ENCODE results near the gene MBNL2.
A peak's percentile ranks its signal among the peaks of the same experiment; 100 is the strongest.
"Not testable (repeated sequence)": the region's sequence is repeated elsewhere in the genome, so short reads cannot be mapped to it uniquely, and the experiment has no call there.

Gene MBNL2

DNA sequence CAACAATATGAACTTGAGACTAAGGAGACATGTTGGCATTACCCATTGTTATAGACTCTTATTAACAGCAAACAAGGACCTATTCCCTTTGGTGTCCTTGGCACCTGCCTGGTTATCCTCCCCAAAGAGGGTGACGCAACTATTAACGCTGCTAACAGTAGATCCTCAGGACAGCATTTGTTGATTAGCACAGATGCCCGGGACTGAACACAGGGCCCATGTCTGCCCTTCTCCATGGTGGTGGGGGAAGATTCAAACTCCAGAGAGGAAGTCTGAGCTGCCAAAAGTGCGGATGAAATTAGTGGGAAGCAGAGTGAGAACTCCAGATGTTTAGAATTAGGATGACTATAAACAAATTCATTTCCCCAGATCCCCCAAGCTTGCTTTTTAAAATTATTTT is 110.6 kb downstream of the MBNL2 start:
- FAIRE-seq: no peak

DNA sequence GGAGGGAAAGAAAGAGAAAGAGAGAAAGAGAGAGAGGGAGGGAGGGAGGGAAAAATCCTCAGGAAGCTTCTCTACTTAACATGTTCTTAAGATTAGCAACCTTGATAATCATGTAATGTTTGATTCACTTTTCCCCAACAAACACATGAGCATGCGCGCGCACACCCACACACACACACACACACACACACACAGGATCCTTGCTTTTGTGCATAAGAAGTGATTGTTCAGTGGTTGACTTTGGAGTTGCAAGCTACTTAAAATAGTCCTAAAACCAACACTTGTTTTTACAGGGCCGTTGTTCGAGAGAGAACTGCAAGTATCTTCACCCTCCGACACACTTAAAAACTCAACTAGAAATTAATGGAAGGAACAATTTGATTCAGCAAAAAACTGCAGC is 111.8 kb downstream of the MBNL2 start:
- FAIRE-seq: no peak

DNA sequence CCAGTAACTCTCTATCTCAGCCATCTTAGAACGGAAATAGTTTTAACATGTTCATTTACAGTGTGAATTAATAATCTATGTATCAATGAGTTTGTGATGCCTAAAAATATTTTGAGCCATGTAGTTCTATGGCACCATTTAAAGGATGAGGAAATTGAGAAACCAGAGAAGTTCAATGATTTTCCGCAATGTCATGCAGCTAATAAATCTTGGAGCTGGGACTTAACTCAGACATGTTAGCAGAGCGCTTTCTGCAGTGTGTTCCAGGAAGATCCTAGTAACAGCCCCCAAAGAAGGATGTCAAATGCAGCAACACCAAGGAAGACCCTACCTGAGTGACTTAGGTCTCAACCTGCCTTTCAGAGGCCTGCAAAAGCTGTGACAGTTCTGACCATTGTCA is 112.6 kb downstream of the MBNL2 start:
- no peak for FAIRE-seq

DNA sequence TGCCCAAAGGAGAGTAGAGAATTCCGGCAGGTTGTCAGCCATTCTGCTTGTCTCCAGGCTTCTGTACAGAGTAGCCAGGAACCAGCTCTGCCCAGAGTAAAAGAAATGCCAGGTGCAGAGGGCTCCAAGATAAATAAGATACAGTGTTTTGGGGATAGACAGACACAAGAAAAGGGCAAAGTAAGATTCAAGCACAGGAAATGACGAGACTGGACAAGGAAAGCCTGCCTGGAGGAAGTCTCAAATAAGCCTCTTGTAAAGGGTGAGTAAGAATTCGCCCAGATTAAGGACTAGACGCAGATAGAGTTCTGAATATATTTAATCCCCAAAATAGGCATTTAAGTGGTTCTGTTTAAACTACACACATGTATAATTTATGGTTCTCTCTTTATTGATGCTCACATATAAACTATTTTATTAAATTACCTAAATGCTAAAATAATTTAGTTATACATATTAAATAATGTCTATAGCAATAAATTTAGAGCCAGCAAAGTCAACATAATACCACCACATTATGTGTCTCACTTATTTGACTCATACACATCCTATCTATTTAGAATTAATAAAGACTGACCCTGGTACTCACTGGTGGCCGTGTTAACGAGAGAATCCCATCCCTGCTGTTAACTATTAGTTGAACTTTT is 113.5 kb downstream of the MBNL2 start:
- FAIRE-seq: peak; percentile 30

DNA sequence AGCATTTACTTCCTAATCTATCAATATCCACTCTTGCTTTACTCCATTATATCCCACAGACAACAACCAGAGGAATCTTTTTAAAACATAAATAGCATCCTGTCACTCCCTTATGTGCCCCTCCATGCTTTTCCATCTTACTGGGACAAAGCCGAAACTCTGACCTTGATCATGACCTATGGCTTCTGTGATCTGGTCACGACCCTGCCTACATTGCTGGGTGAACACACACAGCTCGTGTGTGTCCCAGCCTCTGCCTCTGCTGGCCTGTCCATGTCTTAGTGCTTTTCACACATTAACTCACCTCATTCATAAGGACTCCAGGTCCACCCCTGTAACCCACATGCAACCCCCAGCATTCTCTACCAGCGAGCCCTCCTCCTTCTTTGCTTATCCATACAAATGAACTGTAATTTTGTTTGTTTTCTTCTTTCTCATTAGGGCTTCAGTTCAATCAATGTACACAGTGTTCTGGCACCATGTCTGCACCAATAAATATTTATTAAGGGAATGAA is 115.9 kb downstream of the MBNL2 start:
- no peak for FAIRE-seq

DNA sequence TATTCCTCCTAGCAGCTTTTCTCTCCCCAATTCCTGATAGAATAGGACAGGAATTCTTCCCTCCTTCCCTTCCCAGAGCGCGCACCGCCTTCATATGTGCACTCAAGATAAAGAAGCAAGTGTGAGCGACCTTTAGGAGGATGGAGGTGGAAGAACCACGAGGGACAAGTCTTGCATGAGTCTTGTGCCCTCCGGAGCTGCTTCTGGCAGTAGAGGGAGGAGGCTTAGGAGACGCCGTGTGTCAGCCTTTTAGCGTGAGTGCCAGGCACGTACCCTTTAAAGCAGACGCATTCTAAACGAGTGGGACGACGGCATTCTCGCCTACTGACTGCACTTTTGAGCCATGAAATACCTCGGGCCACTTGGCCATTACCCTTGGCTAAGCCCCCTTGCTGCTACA is 116.4 kb downstream of the MBNL2 start:
- no peak for FAIRE-seq

DNA sequence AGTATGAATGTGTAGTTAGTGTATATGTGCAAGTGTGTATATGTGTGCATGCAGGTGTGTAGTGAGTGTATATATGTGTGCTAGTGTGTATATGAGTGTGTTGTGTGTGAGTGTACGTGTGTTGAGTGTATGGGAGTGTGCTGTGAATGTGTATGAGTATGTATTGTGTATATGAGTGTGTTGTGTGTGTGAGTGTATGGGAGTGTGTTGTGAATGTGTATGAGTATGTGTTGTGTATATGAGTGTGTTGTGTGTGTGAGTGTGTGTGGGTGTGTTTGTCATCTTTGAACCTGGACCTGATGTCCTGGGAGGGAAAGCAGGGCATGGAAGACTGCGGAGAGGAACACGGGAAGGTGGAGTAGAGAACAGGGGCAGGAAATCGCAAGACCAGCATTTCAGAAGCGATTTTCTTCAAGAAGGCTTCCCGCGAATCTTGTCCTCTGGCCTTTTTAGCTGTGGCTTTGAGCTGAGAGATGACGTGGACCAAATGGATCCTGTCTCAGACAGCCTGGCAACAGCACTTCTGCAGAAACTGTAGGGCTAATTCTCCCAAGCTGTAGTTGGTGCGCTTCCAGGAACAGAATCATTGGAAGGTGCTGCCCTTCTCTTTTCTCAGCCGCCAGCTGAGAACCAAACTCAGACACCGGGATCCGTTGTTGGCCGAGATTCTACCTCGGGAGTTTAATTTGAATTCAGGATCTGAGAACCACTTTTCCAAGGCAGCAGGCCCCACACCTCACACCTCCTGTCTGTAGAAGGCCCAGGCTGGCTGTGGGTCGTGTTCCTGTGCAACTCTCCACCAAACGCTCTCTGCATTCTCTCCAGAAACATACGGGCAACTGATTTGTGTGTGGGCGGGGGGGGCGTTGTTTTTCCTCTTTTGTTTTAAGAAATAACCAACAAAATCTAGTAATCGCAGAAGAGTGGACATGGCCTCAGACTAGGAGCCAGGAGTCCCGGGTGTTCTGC is 117.2 kb downstream of the MBNL2 start:
- no peak for FAIRE-seq

DNA sequence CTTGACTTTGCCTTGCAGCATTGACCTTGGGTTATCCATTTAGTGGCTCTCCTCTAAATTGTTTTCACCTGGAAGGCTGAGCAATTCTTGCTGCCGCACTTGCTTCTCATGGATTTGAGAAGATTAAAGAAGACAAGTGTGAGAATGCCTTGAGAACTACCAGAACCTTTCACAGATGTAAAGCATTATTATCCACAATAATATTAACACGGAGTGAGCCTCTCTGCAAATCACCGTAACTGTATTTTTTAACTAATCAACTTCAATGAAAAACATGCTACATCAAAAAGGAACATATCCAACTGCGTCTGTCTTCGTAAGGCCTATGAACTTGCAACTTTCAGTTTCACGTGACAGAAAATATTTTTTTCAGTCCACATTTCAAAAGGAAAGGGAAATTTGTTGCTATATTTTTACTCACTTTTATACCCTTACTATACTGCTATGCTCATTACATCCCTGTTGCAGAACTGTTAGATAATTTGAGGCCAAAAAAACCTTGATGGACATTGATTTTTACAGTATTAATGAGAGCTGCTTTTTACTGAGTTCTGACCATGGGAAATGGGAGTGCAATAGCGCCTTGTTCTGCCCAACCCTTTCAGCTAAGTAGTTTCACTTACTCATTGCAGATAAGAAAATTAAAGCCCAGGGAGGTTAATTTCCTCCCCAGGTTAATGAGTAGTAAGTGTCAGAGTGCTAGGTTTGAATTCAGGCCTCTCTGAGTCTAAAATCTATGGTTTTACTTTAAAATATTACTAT is 118.0 kb downstream of the MBNL2 start:
- no peak for FAIRE-seq

DNA sequence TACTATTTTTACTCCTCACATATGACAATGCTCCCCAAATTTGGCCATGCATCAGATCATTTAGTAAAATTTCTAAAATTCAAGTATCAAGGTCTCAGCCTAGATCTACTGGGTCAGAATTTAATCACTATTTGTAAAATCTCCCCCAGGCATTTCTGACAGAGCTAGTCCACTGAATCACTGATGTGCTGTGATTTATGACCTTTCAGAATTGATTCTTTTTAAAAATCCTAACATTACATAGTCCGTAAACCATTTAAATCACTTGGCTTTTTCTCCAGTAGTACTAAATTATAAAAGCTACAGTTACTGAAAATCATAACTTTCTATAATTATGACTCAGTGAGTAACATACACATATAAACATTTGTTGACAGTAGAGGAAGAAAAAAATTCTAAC is 119.0 kb downstream of the MBNL2 start:
- peak; percentile 29 for FAIRE-seq

DNA sequence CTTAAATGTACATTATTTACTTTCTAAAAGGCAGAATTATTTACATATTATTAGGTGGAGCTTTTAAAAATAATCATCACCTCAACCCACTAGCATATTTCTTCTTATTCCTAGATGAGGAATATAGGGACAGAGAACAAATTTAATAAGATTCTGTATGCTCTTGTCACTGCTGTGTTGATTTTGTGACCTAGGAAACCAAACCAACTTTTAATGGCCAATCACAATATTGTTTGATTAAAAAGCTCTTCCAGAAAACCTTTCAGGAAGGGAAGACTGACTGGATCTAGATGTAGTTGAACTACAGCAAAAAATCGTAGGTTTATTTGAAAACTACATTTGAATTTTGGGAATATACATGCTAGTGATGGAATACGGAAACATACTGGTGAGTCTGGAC is 120.0 kb downstream of the MBNL2 start:
- peak; percentile 64 for FAIRE-seq

DNA sequence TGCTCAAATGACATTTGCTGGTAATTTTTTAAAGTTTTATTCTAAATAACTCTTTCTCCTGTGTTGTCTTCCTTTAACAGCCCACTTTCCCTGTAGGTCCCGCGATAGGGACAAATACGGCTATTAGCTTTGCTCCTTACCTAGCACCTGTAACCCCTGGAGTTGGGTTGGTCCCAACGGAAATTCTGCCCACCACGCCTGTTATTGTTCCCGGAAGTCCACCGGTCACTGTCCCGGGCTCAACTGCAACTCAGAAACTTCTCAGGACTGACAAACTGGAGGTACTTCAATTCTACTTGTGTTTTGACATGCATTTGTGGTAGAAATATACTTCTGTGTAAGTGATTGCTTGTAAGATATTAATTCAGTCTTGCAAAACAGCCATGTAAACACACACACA is 120.8 kb downstream of the MBNL2 start:
- FAIRE-seq: no peak

DNA sequence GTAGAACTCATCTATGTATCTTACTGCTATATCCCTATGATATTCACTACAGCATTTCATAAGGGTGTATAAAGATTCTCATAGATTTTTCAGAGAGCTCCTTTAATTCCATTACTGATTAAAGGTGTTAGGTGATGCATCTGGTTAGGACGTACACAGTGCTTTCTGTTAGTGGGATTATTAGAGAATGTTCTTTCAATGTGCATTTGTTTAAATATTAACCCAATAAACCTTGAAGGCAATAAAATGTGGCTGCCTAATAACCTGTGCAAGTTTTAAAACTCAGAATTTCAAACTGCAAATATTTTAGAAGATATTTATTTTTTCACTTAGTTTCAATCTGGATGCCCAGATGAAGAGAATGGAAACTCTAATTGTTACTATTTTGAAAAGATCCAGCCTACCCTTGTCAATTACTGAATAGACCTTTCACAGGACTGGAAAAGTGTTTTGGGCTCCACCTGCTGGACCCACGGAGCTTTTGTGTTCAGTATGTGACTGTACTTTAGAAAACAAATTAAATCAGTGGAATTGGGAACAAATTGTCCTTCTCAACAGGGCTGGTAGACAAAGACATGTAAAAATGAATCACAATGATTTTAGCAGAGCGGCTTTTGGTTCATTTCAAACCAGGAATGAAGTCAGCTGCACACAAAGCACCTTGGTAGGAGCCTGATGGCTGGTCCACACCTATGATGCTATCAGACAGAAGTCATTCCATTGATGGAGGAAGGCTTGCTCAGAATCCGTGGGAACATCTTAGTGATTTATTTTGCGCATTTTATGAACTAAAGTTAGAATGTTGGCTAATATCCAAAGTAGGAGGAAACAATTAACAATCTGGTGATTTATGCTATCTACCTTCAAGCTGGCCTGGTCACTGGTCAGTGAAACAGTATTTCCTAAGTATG is 122.4 kb downstream of the MBNL2 start:
- peak; percentile 97 for FAIRE-seq

DNA sequence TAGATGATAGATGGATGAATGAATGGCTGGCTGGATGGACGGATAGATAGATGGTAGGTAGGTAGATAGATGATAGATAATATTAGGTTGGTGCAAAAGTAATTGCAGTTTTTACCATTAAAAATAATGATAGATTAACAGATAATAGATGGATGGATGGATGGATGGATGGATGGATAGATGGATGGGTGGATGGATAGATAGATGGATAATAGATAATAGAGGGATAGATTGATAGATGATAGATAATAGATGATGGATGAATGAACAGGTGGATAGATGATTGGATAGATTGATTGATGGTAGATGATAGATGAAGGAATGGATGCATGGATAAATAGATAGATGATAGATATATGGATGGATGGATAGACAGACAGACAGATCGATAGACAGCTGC is 124.0 kb downstream of the MBNL2 start:
- FAIRE-seq: no peak

DNA sequence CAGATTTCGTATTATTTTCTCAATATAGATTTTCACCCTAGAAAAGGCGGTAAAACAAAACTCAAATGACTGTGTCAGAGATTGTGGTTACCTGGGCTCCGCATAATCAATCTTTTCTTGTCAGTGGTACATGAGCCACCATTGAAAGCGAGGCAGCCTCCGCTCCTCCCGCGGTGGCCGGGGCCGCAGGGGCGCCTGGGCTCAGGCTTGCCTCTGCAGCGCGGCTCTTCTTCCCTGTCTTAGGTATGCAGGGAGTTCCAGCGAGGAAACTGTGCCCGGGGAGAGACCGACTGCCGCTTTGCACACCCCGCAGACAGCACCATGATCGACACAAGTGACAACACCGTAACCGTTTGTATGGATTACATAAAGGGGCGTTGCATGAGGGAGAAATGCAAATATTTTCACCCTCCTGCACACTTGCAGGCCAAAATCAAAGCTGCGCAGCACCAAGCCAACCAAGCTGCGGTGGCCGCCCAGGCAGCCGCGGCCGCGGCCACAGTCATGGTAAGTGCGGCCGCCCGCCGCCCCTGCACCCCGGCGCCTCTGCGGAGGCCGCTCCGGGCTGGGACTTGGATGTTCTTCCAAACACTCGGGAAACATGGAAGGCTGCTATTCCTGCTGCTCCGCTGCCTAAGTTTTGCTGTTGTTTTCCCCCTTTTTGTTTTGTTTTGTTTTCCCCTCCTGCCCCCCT is 124.6 kb downstream of the MBNL2 start:
- no peak for FAIRE-seq

DNA sequence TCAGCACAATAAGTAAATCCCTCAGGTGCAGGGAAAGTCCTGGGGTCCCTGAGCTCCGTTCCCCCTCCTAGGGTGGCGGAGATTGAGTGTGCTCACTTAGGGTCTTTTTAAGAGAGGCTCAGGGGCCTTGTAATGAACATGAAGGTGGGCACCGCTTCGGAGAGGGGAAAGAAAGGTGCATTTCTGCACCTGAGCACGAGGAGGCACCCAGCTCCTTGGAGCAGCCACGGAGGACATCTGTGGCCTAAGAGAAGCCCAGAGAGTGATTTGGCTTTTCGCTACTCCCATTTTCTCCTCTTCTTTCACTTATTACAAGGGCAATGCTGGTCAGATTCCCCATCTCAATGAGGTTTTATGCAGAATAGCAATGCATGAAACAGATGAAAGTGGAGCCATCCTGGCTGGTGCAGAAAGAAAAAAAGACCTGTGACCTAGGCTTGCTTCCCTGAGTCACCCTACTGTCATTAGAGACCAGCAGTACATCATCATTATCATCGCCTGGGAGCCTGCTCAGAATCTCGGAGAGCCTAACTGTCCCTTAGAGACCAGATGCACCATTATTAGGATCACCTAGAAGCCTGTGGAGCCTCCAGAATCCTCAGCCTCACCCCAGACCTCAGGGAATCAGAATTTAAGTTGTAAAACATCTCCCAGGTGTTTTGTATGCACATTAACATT is 125.3 kb downstream of the MBNL2 start:
- no peak for FAIRE-seq

DNA sequence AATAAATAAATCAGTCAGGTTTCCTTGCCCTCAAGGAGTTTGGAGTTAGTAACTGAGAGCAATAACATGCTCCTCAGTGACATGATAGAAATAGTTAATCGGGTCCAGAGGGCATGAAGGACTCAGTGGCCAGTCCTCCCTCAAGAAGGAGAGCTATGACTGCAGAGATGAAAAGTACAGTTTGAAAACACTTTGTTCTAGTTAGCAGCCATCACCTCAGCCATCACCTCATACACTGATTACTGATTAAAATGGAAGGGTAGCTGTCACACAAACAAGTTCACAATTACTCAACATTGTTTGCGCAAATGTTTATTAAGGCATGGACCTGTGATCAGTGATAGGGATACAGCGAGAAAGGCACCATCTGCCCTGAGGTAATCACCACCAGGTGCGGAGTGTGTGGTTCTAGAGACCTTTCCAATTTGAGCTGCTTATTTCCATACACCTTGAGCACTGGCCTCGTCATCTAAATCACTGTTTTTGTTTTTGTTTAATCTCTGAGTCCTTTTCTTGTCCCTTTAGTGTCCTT is 126.5 kb downstream of the MBNL2 start:
- no peak for FAIRE-seq

DNA sequence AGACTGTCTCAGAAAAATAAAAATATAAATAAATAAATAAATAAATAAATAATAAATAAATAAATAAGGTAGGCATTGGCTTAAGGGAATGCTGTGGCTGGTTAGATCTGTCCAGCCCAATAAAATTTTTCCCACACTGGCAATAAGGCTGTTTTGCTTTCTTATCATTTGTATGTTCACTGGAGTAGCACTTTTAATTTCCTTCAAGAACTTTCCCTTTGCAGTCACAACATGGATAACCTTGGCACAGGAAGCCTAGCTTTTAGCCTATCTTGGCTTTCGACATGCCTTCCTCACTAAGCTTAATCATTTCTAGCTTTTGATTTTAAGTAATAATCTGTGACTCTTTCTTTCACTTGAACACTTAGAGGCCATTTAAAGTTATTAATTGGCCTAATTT is 129.9 kb downstream of the MBNL2 start:
- not testable (repeated sequence) for FAIRE-seq

DNA sequence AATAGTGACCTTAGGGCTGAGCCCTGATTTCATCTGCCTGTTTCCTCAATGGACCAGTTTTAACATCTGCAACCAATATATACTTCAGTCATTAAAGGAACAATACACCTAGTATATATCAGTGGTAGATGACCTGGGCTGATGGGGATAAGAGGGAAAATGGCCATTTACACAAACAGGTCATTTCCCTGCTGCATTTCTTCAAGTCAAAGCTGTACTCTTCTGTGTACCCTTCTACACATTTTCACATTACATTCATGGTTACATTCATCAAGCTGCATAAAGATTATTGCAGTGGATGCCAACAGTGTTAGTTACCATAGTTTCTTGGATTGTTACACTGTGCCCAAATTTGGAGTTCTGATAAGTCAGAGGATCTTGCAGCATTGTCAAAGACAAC is 130.7 kb downstream of the MBNL2 start:
- no peak for FAIRE-seq

DNA sequence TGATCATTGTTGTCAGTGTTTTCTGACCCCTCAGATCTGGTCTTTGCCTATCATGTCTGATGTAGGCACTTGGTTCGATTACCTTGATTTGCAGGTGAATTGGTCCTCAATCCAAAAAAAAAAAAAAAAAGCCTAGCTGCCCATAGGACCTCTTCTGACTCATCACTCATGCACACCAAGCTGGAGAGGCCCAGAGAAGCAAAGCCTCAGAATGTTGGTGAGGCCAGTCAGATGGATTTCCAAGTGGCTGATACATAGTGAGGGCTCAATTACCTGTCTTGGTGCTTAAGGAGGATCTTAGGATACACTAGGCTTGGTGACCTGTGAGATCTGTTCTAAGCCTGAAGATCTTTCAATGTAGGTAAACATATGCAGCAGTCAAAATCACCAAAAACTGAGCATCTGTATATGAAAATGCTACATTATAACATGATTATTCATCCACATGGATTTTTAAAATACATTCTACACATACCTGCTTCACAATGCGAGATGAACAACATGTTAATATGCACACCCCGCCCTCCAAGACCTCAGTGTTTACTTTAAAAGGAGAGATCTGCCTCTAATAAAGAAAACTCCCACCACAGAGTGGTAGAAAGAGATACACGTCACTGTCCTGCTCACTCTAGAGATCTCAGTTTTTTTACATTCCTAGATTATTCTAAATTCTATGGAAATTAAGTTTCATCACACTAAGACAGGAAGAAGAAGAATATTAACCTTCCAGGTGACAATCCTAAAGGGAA is 132.0 kb downstream of the MBNL2 start:
- no peak for FAIRE-seq

DNA sequence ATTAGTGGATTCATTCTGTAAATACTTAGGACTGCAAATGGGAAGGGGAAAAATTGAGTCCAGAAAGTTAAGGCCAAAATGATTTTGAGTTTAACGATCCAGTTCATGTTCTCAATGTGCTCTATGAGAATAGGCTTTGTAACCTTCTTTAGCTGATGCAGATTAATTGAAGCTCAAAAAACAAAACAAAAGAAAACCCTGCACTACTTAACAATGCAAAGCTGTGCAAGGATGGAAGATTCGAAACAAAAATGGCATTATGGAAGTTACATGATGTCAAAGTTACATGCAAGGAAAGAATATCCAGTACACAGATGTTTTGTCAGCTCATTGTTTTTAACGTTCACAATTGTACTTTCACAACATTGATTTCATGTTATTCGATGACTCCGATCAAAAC is 132.7 kb downstream of the MBNL2 start:
- FAIRE-seq: no peak
